ENCODE measurements around the gene FBH1. TPM values are rescaled to one million over a fixed set of nuclear protein-coding genes. Genes with fewer than 3 reads are reported as not detected.
"Not testable (repeated sequence)": the region's sequence is repeated elsewhere in the genome, so short reads cannot be mapped to it uniquely, and the experiment has no call there.

Gene FBH1
- polyA plus RNA-seq, 1 donor = 44.1 TPM

- DNase-seq = no peak
Measured at GRCh38 chr10:5876181-5876768, 13.8 kb upstream of the FBH1 start.

DNA sequence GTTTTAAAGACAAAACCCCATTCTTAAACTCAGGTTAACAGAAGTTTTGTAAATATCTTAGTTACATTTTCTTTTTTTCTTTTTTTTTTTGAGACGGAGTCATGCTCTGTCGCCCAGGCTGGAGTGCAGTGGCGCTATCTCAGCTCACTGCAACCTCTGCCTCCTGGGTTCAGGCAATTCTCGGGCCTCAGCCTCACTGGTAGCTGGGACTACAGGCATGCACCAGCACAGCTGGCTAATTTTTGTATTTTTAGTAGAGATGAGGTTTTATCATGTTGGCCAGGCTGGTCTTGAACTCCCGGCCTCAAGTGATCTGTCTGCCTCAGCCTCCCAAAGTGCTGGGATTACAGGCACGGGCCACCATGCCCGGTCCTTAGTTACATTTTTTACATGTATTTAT lies 13.0 kb upstream of the FBH1 start:
- DNase-seq = not testable (repeated sequence)

DNA sequence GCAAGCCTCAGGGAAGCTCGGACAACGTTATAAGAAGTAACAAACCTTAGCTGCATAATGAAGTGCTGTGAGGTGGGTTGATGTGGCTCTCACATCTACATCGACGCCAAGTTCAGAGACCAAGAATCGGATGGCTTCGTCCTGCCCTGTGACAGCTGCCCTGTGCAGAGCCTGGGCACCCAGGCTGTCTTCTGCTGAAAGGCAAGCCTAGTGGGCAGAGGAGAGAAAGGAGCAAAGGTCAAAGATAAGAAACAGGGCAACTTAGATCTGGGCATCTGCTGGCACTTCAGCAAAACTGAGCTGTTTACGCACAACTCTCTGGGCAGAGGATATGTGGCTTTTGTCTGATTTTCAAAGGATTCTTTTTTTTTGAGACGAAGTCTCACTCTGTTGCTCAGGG lies 7.1 kb upstream of the FBH1 start:
- DNase-seq = no peak

- DNase-seq = no peak
Measured at GRCh38 chr10:5885619-5886018, 4.4 kb upstream of the FBH1 start.

DNA sequence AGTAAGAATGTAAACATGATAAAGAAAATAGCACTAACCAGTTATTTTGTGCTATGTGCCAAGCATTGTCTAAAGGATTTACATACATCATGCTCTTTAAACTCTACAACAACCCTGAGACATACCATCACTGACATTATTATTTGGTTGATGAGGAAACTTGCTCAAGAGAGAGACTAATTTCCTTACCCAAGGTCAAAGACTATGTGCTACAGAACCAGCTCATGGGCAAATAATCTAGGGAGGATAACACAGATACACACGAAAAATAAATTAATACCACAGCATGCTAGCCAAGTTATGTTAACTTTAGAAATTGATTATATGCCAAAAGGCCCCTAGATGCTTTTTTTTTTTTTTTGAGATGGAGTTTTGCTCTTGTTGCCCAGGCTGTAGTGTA lies 3.0 kb upstream of the FBH1 start:
- DNase-seq = no peak

DNA sequence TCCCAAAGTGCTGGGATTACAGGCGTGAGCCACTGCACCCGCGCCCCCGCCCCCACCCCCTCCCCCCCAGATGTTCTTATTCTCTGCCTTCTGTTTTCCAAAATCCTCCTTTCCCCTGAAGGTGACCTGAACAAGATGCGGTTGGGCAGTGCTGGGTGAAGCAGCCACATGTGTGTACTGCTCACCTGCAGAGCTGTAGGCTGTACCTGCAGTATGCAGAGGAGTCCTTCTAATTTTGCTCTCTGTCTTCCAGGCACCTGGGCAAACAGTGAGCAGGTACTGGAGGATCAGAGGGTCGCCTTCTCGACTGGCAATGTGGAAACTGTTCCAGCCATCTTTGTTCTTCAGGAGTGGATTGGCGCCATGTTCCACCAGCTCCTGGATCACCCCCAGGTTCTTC lies 2.4 kb upstream of the FBH1 start:
- no peak for DNase-seq

DNA sequence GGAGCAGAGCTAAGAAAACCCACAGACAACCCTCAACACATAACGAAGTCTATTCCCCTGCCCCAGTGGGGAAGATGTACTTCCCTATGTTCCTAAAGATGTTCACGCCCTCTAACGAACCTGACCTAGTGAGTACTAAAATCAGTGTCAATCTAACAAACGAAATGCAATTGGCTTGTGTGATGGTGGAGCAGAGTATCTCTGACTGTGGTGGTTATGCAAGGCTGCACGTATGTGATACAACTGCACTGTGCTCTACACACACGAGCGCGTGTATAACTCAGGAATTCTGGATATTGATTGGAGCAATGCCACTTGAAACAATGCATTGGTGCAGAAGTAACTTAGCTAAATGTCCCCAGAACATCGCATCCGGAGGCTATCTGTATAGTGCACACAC lies 1.7 kb upstream of the FBH1 start:
- DNase-seq = no peak

DNA sequence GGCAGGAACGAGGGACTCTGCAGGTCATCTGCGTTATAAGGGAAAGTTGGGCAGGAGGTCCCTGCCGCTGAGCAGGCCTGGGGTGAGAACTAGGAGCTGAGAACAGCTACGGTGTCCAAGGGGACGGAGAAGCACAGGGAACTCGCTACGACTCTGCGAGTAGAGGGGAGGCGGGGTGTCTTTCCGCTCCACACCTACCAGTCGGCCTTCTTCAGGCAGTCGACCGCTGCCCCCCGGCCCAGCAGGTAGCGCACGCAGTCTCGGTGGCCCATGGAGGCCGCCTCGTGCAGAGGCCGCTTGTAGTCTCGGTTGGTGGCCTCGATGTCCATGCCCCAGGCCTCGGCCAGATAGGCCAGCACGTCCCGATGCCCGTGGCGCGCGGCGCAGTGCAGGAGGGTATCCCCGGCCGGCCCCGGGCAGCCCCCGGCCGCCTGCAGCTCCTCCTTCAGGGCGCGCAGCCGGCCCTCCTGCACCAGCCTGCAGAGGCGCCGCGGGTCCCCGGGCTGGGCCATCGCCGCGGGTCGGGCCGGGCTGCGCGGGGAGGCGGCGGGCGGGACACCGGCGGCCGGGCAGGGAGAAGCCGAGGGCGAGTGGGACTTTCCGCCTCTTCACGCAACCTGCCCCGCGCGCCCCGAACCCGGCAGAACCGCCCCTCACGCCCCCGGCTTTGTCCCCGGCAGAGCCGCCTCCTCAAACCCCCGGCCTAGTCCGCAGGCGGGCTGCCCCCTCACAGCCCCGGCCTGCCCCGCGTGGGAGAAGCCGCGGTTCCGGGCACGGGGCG lies 1.0 kb upstream of the FBH1 start:
- DNase-seq = no peak

- DNase-seq = no peak
Measured at GRCh38 chr10:5890452-5890915, 441 bp downstream of the FBH1 start.

GRCh38 chr10:5891009-5891408 lies 966 bp downstream of the FBH1 start:
- DNase-seq = no peak

DNA sequence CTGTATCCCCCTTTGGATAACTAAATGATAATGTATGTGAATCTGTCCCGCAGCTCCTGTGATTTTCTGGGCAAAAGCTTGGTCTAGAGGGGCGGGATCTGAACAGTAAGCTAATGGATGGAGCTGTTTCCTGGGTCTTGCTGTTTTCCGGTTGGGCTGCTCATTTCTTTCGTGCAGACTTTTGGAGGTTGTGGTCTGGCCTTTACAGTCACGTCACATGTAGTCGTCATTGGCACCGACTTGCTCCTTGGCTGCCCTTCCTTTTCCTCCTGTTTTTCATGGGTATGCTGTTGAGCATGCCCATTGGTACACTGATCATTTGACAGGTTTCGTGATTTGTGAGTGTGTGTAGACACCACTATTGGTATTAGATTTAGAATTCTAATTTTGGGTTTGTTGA lies 2.0 kb downstream of the FBH1 start:
- DNase-seq = no peak

- DNase-seq = no peak
Measured at GRCh38 chr10:5893321-5893720, 3.3 kb downstream of the FBH1 start.

DNA sequence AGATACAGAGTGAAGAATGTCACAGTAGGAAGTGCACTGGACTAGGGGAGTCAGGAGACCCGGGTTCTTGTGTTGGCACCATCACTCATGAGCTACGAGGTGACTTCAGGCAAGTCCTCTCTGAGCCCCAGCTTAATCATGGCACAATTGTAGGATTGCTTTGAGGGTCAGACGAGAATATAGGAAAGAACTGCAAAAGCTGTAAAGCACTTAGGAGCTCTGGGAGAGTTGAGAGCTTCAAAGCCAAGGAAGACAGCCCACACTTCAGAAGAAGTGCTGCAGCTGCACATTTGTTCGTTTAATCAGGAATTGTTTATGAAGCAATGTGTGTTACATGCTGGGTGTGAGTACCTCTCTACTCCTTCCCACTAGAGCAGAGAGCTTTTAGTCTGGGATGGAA lies 4.4 kb downstream of the FBH1 start:
- no peak for DNase-seq

DNA sequence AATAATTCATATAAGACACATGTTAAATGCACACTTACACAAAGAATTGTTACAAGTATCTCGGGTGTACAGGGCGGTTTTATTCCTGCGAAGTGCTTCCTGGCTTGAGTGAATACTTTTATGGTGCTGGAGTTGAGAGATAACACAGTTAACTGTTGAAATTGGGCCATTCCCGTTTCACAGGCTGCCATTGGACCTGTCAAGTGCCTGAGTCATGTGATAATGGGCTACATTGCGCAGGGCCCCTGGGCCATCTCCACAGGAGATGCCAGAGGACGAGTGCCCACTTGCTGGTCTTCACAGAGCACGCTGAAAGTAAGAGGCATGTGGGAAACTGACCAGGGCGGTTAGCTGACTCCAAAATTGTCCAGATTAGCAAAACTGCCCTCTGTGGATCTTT lies 4.8 kb downstream of the FBH1 start:
- no peak for DNase-seq

GRCh38 chr10:5895365-5895764 lies 5.3 kb downstream of the FBH1 start:
- DNase-seq = no peak

DNA sequence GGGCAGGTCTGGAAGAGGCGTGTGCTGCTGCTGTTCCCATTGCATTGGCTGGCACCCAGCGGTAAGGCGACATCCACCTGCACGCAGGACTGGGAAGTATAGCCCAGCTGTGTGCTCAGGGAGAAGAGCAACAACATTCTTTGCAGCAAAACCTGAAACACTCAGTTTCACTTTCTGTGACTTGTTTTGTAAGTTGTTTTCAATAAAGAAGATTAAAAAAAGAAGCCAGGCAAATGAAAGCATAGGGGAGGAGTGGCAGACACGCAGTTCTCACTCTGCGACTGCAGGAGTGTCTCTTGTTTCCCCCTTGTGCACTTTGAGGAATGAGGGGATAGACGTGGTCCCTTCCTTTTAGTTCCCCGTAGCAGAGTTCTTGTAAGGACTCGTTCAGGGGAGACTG lies 5.8 kb downstream of the FBH1 start:
- DNase-seq = no peak

DNA sequence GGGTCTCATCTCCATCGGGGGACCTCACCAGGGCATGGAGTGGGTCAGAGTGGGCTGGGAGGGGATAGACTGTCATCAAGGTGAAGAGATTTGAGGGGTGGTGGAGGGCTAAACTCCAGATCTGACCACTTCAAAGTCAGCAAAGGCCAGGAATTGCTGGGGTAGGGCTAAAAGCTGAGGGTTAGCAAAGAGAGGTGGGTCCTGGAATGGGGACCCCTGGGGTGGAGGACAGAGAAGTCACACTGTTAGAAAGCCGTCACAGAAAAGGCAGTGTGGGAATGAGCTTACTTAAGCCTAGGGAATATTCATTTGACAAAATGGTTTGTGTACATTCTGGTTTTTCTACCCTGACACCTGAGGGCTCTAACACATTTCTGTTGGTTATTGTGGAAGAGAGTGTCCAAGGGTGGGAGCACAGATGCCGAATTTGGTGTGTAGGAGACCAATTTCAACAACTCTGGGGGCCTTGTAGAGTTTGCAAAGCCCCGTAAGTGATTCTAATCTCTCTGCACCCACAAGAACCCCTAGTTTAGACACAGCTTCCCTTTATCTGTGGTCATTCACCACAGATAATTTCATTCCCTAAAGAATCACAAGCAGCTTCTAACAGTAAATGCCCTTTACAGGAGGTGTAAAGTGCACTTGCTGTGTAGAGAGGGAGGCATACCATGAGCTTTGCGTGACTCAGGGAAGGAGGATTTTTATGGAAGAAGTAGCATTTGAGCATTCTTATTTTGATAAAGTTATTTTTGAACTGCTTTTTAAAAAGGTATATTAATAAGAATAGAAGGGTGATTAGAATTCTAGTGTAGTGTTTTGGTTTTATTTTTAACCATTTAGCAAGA lies 6.4 kb downstream of the FBH1 start:
- DNase-seq = no peak

DNA sequence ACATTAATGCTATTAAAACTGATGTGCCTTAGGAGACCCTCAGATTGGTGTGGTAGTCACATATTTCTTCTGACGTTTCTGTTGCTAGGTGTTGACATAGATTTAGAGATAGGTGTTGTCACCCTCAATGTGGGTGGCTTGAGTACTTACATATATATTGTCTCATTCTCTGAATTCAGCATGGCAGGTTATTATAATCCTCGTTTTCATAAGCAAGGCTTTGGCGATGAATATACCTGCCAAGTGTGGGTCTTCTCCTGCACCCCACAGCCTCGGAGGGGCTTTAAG lies 7.0 kb downstream of the FBH1 start:
- DNase-seq = no peak

GRCh38 chr10:5897504-5897903 lies 7.5 kb downstream of the FBH1 start:
- no peak for DNase-seq

DNA sequence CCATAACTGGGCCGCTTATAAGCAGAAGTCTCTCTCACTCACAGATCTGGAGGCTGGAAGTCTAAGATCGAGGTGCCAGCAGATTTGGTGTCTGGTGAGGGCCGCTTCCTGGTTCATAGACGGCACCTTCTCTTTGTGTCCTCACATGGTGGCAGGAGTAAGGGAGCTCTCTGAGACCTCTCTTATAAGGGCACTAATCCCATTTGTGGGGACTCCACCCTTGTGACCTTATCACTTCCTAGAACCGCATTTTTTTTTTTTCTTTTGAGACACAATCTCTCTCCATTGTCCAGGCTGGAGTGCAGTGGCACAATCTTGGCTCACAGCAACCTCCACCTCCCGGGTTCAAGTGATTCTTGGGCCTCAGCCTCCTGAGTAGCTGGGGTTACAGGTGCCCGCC lies 8.1 kb downstream of the FBH1 start:
- no peak for DNase-seq

GRCh38 chr10:5900247-5900646 lies 10.2 kb downstream of the FBH1 start:
- DNase-seq = no peak

- no peak for DNase-seq
Measured at GRCh38 chr10:5902511-5903274, 12.7 kb downstream of the FBH1 start.

DNA sequence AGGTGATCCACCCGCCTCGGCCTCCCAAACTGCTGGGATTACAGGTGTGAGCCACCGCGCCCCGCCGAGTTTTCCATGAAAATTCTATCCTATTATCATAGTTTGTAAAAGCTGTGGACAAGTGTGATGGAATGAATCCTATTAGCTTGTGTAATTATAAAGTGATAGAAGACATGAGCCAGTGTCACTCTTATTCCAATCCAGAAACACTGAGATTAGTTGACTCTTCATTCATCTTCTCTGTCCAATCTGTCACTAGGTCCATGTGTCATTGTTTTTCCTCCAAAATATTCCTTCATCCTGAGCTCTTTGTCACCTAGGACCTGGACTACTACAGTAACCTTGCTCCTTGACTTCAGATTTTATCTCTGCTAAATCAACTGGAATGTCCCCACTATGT lies 13.5 kb downstream of the FBH1 start:
- no peak for DNase-seq

Measured in hindlimb muscle (tissue), 1 donor.